ENCODE data around the gene GPI. TPM values are rescaled to one million over a fixed set of nuclear protein-coding genes. Genes with fewer than 3 reads are reported as not detected.
"Not testable (repeated sequence)": the region's sequence is repeated elsewhere in the genome, so short reads cannot be mapped to it uniquely, and the experiment has no call there.

The GPI gene
- total RNA-seq, 1 donor from 2014 or later, result 213 TPM

DNA sequence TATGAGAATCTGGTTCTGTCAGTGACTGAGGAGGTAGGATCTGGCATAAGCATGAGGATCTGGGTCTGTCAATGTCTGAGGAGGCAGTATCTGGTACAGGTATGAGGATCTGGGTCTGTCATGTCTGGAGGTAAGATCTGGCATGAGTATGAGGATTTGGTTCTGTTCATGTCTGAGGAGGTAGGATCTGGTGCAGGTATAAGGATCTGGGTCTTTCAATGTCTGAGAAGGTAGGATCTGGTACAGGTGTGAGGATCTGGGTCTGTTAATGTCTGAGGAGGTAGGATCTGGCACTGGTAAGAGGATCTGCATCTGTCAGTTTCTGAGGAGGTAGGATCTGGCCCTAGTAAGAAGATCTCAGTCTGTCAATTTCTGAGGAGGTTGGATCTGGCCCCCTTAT is 26.8 kb downstream of the GPI start:
- Mint-ChIP-seq H3K27me3 (ENCODE audit: unreplicated experiment) (no peaks in the 10 kb centered on the region), H3K36me3 (ENCODE audit: unreplicated experiment) (no peaks in the 10 kb centered on the region), H3K4me3 (ENCODE audit: unreplicated experiment) (no peak overlapping the region), H3K27ac (ENCODE audit: unreplicated experiment) (no peak overlapping the region), H3K4me1 (ENCODE audit: low read depth, unreplicated experiment) (no peaks in the 10 kb centered on the region), H3K9me3 (ENCODE audit: unreplicated experiment) (peaks cover 2% of the 10 kb centered on the region)
- DNase-seq, result no peak
- TF ChIP-seq, protein P1, sequence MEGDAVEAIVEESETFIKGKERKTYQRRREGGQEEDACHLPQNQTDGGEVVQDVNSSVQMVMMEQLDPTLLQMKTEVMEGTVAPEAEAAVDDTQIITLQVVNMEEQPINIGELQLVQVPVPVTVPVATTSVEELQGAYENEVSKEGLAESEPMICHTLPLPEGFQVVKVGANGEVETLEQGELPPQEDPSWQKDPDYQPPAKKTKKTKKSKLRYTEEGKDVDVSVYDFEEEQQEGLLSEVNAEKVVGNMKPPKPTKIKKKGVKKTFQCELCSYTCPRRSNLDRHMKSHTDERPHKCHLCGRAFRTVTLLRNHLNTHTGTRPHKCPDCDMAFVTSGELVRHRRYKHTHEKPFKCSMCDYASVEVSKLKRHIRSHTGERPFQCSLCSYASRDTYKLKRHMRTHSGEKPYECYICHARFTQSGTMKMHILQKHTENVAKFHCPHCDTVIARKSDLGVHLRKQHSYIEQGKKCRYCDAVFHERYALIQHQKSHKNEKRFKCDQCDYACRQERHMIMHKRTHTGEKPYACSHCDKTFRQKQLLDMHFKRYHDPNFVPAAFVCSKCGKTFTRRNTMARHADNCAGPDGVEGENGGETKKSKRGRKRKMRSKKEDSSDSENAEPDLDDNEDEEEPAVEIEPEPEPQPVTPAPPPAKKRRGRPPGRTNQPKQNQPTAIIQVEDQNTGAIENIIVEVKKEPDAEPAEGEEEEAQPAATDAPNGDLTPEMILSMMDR (IDR thresholded peaks at IDR 0.05; ENCODE audit: partially characterized antibody, unreplicated experiment), result no peak

DNA sequence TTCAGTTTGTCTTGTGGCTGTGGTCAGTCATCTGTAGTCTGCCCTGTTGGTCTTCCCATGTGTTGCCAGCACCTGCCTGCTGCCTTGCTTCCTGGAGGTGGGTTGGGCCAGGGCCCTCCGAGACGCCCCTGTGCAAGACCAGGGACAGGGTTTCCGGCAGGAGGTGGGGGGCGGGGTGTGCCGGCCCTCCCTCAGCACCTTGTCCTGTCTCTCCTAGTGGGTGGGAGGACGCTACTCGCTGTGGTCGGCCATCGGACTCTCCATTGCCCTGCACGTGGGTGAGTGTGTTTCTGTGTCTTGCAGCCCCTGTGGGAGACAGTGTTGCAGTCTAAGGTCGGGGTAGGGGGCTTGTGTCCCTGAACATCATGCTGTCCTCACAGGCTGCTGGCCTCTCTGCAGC is 28.0 kb downstream of the GPI start:
- Mint-ChIP-seq H3K27me3 (ENCODE audit: unreplicated experiment) (no peaks in the 10 kb centered on the region), H3K4me1 (ENCODE audit: low read depth, unreplicated experiment) (no peaks in the 10 kb centered on the region), H3K36me3 (ENCODE audit: unreplicated experiment) (no peaks in the 10 kb centered on the region), H3K27ac (ENCODE audit: unreplicated experiment) (no peak overlapping the region), H3K9me3 (ENCODE audit: unreplicated experiment) (peaks cover 2% of the 10 kb centered on the region), H3K4me3 (ENCODE audit: unreplicated experiment) (no peak overlapping the region)
- DNase-seq, result no peak
- TF ChIP-seq, protein P1 (IDR thresholded peaks at IDR 0.05; ENCODE audit: partially characterized antibody, unreplicated experiment), result no peak

DNA sequence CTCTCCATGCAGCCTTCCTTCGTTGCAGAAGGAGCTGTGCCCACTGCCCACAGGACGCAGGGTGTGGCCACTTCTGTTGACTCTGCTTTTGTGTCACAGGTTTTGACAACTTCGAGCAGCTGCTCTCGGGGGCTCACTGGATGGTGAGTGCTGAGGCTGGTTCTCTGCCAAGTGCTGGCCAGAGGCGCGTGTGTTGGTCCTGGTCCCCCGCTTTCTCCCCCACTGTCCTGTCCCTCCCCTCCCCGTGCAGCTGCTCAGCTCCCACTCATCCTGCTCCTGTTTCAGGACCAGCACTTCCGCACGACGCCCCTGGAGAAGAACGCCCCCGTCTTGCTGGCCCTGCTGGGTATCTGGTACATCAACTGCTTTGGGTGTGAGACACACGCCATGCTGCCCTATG is 28.6 kb downstream of the GPI start:
- Mint-ChIP-seq H3K4me3 (ENCODE audit: unreplicated experiment) (no peak overlapping the region), H3K36me3 (ENCODE audit: unreplicated experiment) (no peaks in the 10 kb centered on the region), H3K9me3 (ENCODE audit: unreplicated experiment) (peaks cover 2% of the 10 kb centered on the region), H3K27me3 (ENCODE audit: unreplicated experiment) (no peaks in the 10 kb centered on the region), H3K27ac (ENCODE audit: unreplicated experiment) (no peak overlapping the region), H3K4me1 (ENCODE audit: low read depth, unreplicated experiment) (no peaks in the 10 kb centered on the region)
- DNase-seq, result no peak
- TF ChIP-seq, protein P1 (IDR thresholded peaks at IDR 0.05; ENCODE audit: partially characterized antibody, unreplicated experiment), result no peak

DNA sequence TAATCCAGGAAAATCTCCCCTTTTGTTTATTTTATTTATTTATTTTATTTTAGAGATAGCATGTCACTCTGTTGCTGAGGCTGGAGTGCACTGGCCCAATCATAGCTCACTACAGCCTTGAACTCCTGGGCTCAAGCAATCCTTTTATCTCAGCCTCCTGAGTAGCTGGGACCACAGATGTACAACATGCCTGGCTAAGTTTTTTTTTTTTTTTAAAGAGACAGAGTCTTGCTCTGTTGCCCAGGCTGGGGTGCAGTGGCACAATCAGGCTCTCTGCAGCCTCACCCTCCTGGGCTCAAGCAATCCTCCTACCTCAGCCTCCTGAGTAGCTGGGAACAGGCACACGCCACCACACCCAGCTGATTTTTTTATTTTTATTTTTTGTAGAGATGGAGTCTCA is 32.9 kb downstream of the GPI start:
- DNase-seq, result no peak
- no peaks in the 10 kb centered on the region for H3K27me3 Mint-ChIP-seq (ENCODE audit: unreplicated experiment)
- H3K4me3 Mint-ChIP-seq (ENCODE audit: unreplicated experiment), result no peak overlapping the region
- H3K4me1 Mint-ChIP-seq (ENCODE audit: low read depth, unreplicated experiment), result no peaks in the 10 kb centered on the region
- H3K36me3 Mint-ChIP-seq (ENCODE audit: unreplicated experiment), result no peaks in the 10 kb centered on the region
- H3K9me3 Mint-ChIP-seq (ENCODE audit: unreplicated experiment), result peaks cover 5% of the 10 kb centered on the region
- TF ChIP-seq, protein P1 (IDR thresholded peaks at IDR 0.05; ENCODE audit: partially characterized antibody, unreplicated experiment), result no peak
- no peak overlapping the region for H3K27ac Mint-ChIP-seq (ENCODE audit: unreplicated experiment)

DNA sequence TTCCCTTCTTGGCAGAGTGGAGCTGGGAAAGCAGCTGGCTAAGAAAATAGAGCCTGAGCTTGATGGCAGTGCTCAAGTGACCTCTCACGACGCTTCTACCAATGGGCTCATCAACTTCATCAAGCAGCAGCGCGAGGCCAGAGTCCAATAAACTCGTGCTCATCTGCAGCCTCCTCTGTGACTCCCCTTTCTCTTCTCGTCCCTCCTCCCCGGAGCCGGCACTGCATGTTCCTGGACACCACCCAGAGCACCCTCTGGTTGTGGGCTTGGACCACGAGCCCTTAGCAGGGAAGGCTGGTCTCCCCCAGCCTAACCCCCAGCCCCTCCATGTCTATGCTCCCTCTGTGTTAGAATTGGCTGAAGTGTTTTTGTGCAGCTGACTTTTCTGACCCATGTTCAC is 34.9 kb downstream of the GPI start:
- Mint-ChIP-seq H3K27me3 (ENCODE audit: unreplicated experiment) (no peaks in the 10 kb centered on the region), H3K9me3 (ENCODE audit: unreplicated experiment) (peaks cover 9% of the 10 kb centered on the region), H3K27ac (ENCODE audit: unreplicated experiment) (no peak overlapping the region), H3K4me3 (ENCODE audit: unreplicated experiment) (no peak overlapping the region), H3K4me1 (ENCODE audit: low read depth, unreplicated experiment) (no peaks in the 10 kb centered on the region), H3K36me3 (ENCODE audit: unreplicated experiment) (no peaks in the 10 kb centered on the region)
- no peak for DNase-seq
- TF ChIP-seq, protein P1 (IDR thresholded peaks at IDR 0.05; ENCODE audit: partially characterized antibody, unreplicated experiment), result no peak

DNA sequence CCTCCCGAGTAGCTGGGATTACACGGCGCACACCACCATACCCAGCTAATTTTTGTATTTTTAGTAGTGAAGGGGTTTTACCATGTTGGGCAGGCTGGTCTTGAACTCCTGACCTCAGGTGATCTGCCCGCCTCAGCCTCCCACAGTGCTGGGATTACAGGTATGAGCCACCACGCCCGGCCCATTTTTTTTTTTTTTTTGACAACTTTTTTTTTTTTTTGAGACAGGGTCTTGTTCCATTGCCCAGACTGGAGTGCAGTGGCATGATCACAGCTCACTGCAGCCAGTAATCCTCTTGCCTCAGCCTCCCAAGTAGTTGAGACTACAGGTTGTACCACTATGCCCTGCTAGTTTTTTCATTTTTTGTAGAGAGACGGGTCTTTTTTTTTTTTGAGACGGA is 35.8 kb downstream of the GPI start:
- H3K36me3 Mint-ChIP-seq (ENCODE audit: unreplicated experiment); H3K27me3 Mint-ChIP-seq (ENCODE audit: unreplicated experiment); DNase-seq; H3K4me3 Mint-ChIP-seq (ENCODE audit: unreplicated experiment); H3K4me1 Mint-ChIP-seq (ENCODE audit: low read depth, unreplicated experiment); H3K27ac Mint-ChIP-seq (ENCODE audit: unreplicated experiment); H3K9me3 Mint-ChIP-seq (ENCODE audit: unreplicated experiment): not testable (repeated sequence)

All from glutamatergic neuron (in vitro differentiated cells).